B cell (primary cell): ENCODE results near the gene IL13RA2.

ENCODE experiments used
- CTCF ChIP-seq: fragments of 200-600 bp; IDR thresholded peaks from one replicate; pipeline ENCODE4 v1.8.0; 2022; ENCODE audit warnings: antibody characterized with exemption, mild to moderate bottlenecking
- EZH2 ChIP-seq: IDR thresholded peaks from 2 replicates; pipeline ENCODE4 v1.6.1; 2012; ENCODE audit warnings: borderline replicate concordance, low read depth, mild to moderate bottlenecking, moderate library complexity, low read length; ENCODE audit not compliant: insufficient read depth, poor library complexity, severe bottlenecking

- no peak for TF ChIP-seq CTCF
- TF ChIP-seq EZH2: no peak
Measured at GRCh38 chrX:115023139-115023538, 5.7 kb upstream of the IL13RA2 start.
